Measurements from ENCODE around the gene PWP1.
"Not testable (repeated sequence)": the region's sequence is repeated elsewhere in the genome, so short reads cannot be mapped to it uniquely, and the experiment has no call there.

PWP1 gene

GRCh38 chr12:107679336-107679735 is 6.3 kb upstream of the PWP1 start:
- H3K4me3 ChIP-seq (ENCODE audit: low read depth, low read length), result no peak overlapping the region
- DNase-seq (ENCODE audit: low read depth), result no peak
- TF ChIP-seq CTCF (conservative IDR thresholded peaks at IDR 0.05; ENCODE audit: low read depth, low read length), result no peak

DNA sequence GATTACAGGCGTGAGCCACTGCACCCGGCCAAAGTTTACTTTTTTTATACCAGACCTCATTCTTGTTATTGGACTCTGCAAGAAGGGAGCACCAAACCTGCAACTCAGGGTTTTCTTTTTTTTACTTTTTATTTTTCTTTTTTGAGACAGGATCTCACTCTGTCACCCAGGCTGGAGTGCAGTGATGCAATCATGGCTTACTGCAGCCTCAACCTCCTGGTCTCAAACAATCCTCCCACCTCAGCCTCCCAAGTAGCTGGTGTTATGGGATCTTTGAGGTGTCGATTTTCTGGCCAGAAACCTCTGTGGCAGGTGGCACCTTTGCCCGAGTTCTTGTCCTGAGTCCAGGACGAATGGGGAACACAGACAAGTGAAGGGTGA is 4.2 kb upstream of the PWP1 start:
- H3K4me3 ChIP-seq (ENCODE audit: low read depth, low read length), result no peak overlapping the region
- no peak for TF ChIP-seq CTCF (conservative IDR thresholded peaks at IDR 0.05; ENCODE audit: low read depth, low read length)
- no peak for DNase-seq (ENCODE audit: low read depth)

- no peak for DNase-seq (ENCODE audit: low read depth)
- no peak for TF ChIP-seq CTCF (conservative IDR thresholded peaks at IDR 0.05; ENCODE audit: low read depth, low read length)
- no peak overlapping the region for H3K4me3 ChIP-seq (ENCODE audit: low read depth, low read length)
These were observed 3.5 kb upstream of the PWP1 start for GRCh38 chr12:107681836-107682820.

DNA sequence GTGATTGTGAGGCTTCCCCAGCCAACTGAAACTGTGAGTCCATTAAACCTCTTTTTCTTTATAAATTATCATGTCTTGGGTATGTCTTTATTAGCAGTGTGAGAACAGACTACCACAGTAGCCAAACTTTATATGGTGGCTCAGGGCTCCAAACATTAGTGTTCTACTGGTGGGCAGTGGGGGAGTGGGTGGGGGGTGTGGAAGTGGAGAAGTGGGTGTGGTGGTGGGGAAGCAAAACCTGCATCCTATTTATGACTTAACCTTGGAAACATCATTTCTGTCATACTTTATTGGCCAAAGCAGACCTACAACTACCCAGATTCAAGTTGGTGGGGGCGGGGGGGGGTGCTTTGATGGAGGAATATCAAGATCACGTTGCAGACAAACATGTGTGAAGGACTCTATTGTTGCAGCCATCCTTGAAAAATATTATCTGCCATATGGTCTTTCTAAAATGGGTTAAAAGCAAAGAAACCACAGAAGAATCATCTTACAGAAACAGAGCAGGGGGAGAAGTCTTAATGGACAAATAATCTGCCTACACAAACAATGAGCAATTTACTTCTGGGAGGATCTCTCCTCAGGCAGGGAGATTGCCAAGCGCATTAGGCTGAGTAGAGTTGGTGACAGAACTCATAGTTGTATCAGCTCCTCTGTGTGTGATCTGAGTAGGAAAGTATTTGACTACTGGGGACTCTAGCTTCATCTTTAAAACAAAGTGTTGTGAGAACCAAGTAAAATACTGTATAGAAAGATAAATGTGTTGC is 1.4 kb upstream of the PWP1 start:
- no peak overlapping the region for H3K4me3 ChIP-seq (ENCODE audit: low read depth, low read length)
- no peak for TF ChIP-seq CTCF (conservative IDR thresholded peaks at IDR 0.05; ENCODE audit: low read depth, low read length)
- DNase-seq (ENCODE audit: low read depth), result peak; percentile 39

DNA sequence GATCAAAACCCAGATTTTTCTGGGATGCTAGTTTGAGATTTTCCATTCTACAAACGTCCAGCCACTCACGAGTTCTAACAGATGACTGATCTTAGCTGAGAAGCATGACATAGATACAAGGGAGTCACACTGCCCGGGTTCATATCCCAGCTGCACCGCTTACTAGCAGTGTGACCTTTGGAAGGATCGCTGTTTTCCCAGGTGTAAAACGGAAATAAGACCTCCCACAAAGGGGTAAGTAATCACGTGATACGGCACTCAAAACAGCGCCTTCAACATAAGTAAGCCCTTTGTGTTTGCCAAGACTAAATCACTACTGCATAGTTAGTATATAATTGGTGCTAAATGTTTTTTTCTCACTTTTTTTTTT is 624 bp upstream of the PWP1 start:
- peak; percentile 68 for DNase-seq (ENCODE audit: low read depth)
- no peak for TF ChIP-seq CTCF (conservative IDR thresholded peaks at IDR 0.05; ENCODE audit: low read depth, low read length)
- H3K4me3 ChIP-seq (ENCODE audit: low read depth, low read length), result peak overlapping the region; percentile 100

DNA sequence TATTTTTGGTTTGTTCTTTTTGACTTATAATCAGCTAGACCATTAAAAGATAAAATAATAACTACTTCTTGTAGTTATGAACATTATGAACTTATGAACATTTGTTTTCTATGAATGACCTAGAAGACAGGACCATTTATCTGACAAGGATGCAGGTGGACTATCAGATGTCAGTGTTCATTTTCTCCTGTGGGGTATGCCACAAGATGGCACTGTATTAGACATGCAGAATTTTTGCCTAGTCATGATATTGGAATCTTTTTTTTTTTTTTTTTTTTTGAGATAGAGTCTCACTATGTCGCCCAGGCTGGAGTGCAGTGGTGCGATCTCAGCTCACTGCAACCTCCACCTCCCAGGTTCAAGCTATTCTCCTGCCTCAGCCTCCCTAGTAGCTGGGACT is 10.2 kb downstream of the PWP1 start:
- peak; percentile 61 for DNase-seq (ENCODE audit: low read depth)
- peak; percentile 54 for TF ChIP-seq CTCF (conservative IDR thresholded peaks at IDR 0.05; ENCODE audit: low read depth, low read length)
- H3K4me3 ChIP-seq (ENCODE audit: low read depth, low read length), result not testable (repeated sequence)

Data from choroid plexus epithelial cell (primary cell).